HepG2 (cell line): ENCODE data around the gene EPB41L4A.

Source experiments
- CBX5 ChIP-seq: sonication (generic); formaldehyde crosslinking; IDR thresholded peaks from 2 replicates; pipeline ENCODE4 v1.4.0; 2020; ENCODE audit warnings: missing genetic modification reagents, borderline replicate concordance
- E2F1 ChIP-seq: sonication (generic); formaldehyde crosslinking; IDR thresholded peaks from 2 replicates; pipeline ENCODE4 v1.5.0; 2020; ENCODE audit warnings: missing genetic modification reagents
- EZH2 ChIP-seq: conservative IDR thresholded peaks from 2 replicates; pipeline ENCODE4 v1.6.1; 2012; ENCODE audit warnings: mild to moderate bottlenecking, low read depth, low read length, moderate library complexity
- FOXM1 ChIP-seq: sonication (generic); formaldehyde crosslinking; IDR thresholded peaks from 2 replicates; pipeline ENCODE4 v1.5.0; 2020; ENCODE audit warnings: missing genetic modification reagents
- KAT2B ChIP-seq: fragments of 150-350 bp; IDR thresholded peaks from 2 replicates; pipeline ENCODE4 v1.6.1; 2014; ENCODE audit warnings: low read depth, low read length, borderline replicate concordance
- POLR2AphosphoS2 ChIP-seq: IDR thresholded peaks from 2 replicates; pipeline ENCODE4 v1.6.1; 2011; ENCODE audit warnings: low read depth, low read length, improper control_type of control experiment
- TCF7L2 ChIP-seq: IDR thresholded peaks from 2 replicates; pipeline ENCODE4 v1.6.1; 2011; ENCODE audit warnings: mild to moderate bottlenecking, low read depth, low read length, moderate library complexity
- ZBTB8A ChIP-seq: sonication (generic); formaldehyde crosslinking; IDR thresholded peaks from 2 replicates; pipeline ENCODE4 v1.4.0; 2020; ENCODE audit warnings: mild to moderate bottlenecking, low read depth, missing genetic modification reagents, borderline replicate concordance
- ZNF10 ChIP-seq: sonication (generic); formaldehyde crosslinking; IDR thresholded peaks from 2 replicates; pipeline ENCODE4 v1.4.0; 2020; ENCODE audit warnings: mild to moderate bottlenecking, low read depth, missing genetic modification reagents, borderline replicate concordance
- ZNF282 ChIP-seq: fragments of 450-650 bp; IDR thresholded peaks from 2 replicates; pipeline ENCODE4 v1.6.1; 2018; ENCODE audit not compliant: partially characterized antibody
- ZNF704 ChIP-seq: sonication (generic); formaldehyde crosslinking; IDR thresholded peaks from 2 replicates; pipeline ENCODE4 v1.8.1; 2023; ENCODE audit warnings: mild to moderate bottlenecking, inconsistent platforms, moderate library complexity, missing genetic modification reagents, borderline replicate concordance
- ZNF740 ChIP-seq: sonication (generic); formaldehyde crosslinking; IDR thresholded peaks from 2 replicates; pipeline ENCODE4 v1.4.0; 2020; ENCODE audit warnings: missing genetic modification reagents
- ZNF777 ChIP-seq: sonication (generic); formaldehyde crosslinking; IDR thresholded peaks from 2 replicates; pipeline ENCODE4 v1.4.0; 2020; ENCODE audit warnings: missing genetic modification reagents
- ZUFSP ChIP-seq: sonication (generic); formaldehyde crosslinking; IDR thresholded peaks from 2 replicates; pipeline ENCODE4 v1.9.0; 2021; ENCODE audit warnings: missing genetic modification reagents, mild to moderate bottlenecking, borderline replicate concordance

GRCh38 chr5:112245656-112246055, 173.4 kb downstream of the EPB41L4A start:
- no peak for TF ChIP-seq KAT2B
- no peak for TF ChIP-seq E2F1 (CRISPR knock-in tag)
- TF ChIP-seq FOXM1 = no peak
- no peak for TF ChIP-seq ZUFSP (CRISPR knock-in tag)
- no peak for TF ChIP-seq ZNF740
- TF ChIP-seq ZNF704 (CRISPR knock-in tag) = no peak
- TF ChIP-seq TCF7L2 = no peak
- no peak for TF ChIP-seq ZNF282
- TF ChIP-seq ZBTB8A = no peak
- TF ChIP-seq EZH2 = no peak
- no peak for TF ChIP-seq CBX5 (CRISPR knock-in tag)
- TF ChIP-seq POLR2AphosphoS2 = no peak
- no peak for TF ChIP-seq ZNF10 (CRISPR knock-in tag)
- no peak for TF ChIP-seq ZNF777 (CRISPR knock-in tag)
